GM21381 (cell line): Measurements from ENCODE around the gene VTI1B.

ENCODE experiments used
- ATAC-seq: cut with Tn5 transposase; IDR thresholded peaks from one replicate; pipeline ENCODE4 v1.9.1; 2021; ENCODE audit warnings: mild to moderate bottlenecking, moderate library complexity; ENCODE audit not compliant: unreplicated experiment

Gene VTI1B

GRCh38 chr14:67680121-67680602 is 5.7 kb upstream of the VTI1B start:
- peak; percentile 91 for ATAC-seq

- no peak for ATAC-seq
These were observed 4.6 kb upstream of the VTI1B start for GRCh38 chr14:67679006-67679405.

- no peak for ATAC-seq
These were observed 769 bp upstream of the VTI1B start for GRCh38 chr14:67675219-67675582.

- ATAC-seq, result peak; percentile 42
These were observed 323 bp downstream of the VTI1B start for GRCh38 chr14:67674139-67674479.

- ATAC-seq, result no peak
These were observed 981 bp downstream of the VTI1B start for GRCh38 chr14:67673451-67673850.

- no peak for ATAC-seq
These were observed 5.9 kb downstream of the VTI1B start for GRCh38 chr14:67668559-67668958.

- no peak for ATAC-seq
These were observed 7.5 kb downstream of the VTI1B start for GRCh38 chr14:67666750-67667449.

GRCh38 chr14:67665868-67666267 is 8.6 kb downstream of the VTI1B start:
- ATAC-seq, result no peak

- no peak for ATAC-seq
These were observed 10.8 kb downstream of the VTI1B start for GRCh38 chr14:67663633-67664032.

GRCh38 chr14:67653651-67654280 is 20.7 kb downstream of the VTI1B start:
- ATAC-seq, result no peak

GRCh38 chr14:67652189-67652588 is 22.2 kb downstream of the VTI1B start:
- no peak for ATAC-seq

GRCh38 chr14:67650694-67651093 is 23.7 kb downstream of the VTI1B start:
- ATAC-seq, result no peak

- no peak for ATAC-seq
These were observed 24.3 kb downstream of the VTI1B start for GRCh38 chr14:67650151-67650550.

GRCh38 chr14:67646131-67646530 is 28.3 kb downstream of the VTI1B start:
- ATAC-seq, result no peak

GRCh38 chr14:67645414-67645813 is 29.0 kb downstream of the VTI1B start:
- no peak for ATAC-seq

- ATAC-seq, result no peak
These were observed 30.0 kb downstream of the VTI1B start for GRCh38 chr14:67644428-67644827.

- no peak for ATAC-seq
These were observed 30.7 kb downstream of the VTI1B start for GRCh38 chr14:67643713-67644112.

GRCh38 chr14:67641902-67642749 is 32.3 kb downstream of the VTI1B start:
- no peak for ATAC-seq

GRCh38 chr14:67641480-67641879 is 33.0 kb downstream of the VTI1B start:
- no peak for ATAC-seq

- ATAC-seq, result no peak
These were observed 35.8 kb downstream of the VTI1B start for GRCh38 chr14:67638642-67639041.

- no peak for ATAC-seq
These were observed 38.0 kb downstream of the VTI1B start for GRCh38 chr14:67636361-67636919.
